ENCODE measurements around the gene RAB10.
"Not testable (repeated sequence)": the region's sequence is repeated elsewhere in the genome, so short reads cannot be mapped to it uniquely, and the experiment has no call there.

GRCh38 chr2:26028083-26028482 is 5.8 kb upstream of the RAB10 start:
- TF ChIP-seq POLR2A, CTCF (IDR thresholded peaks at IDR 0.05): not testable (repeated sequence)

Measured in Peyer's patch (tissue), 4 donors.